Measurements from ENCODE around the gene ABCA10. TPM values are rescaled to one million over a fixed set of nuclear protein-coding genes. Genes with fewer than 3 reads are reported as not detected.
"Not testable (repeated sequence)": the region's sequence is repeated elsewhere in the genome, so short reads cannot be mapped to it uniquely, and the experiment has no call there.

The ABCA10 gene
- total RNA-seq, 1 experiment from 2014 or later: 18.3 TPM

- H3K4me1 Mint-ChIP-seq (ENCODE audit: insufficient read depth, unreplicated experiment): no peaks in the 10 kb centered on the region
- intact Hi-C loops (cut with micrococcal nuclease): no loop called here
- BruUV-seq (replicated peaks): no TSS peak
- no peak overlapping the region for H3K4me3 Mint-ChIP-seq (ENCODE audit: unreplicated experiment)
- DNase-seq (ENCODE audit: unreplicated experiment): no peak
- ChIA-PET CTCF (interaction anchor here (0.7 kb wide), 1 partner anchor 430 kb away, joined by 3 read pairs; no protein-coding TSS in a partner anchor), POLR2A (interaction anchor here (0.8 to 1.8 kb wide), 2 partner anchors 19 to 67 kb away, joined by 4 read pairs; no protein-coding TSS in a partner anchor)
- H3K27ac Mint-ChIP-seq (ENCODE audit: low read depth, unreplicated experiment): no peak overlapping the region
- H3K9me3 Mint-ChIP-seq (ENCODE audit: unreplicated experiment): no peaks in the 10 kb centered on the region
- no peaks in the 10 kb centered on the region for H3K36me3 Mint-ChIP-seq (ENCODE audit: insufficient read depth, unreplicated experiment)
- H3K27me3 Mint-ChIP-seq (ENCODE audit: insufficient read depth, unreplicated experiment): no peaks in the 10 kb centered on the region
- TF ChIP-seq CTCF (IDR thresholded peaks at IDR 0.05; ENCODE audit: unreplicated experiment): no peak
Measured at GRCh38 chr17:69207151-69207550, 21.5 kb downstream of the ABCA10 start.

- H3K9me3 Mint-ChIP-seq (ENCODE audit: unreplicated experiment): no peaks in the 10 kb centered on the region
- TF ChIP-seq CTCF (IDR thresholded peaks at IDR 0.05; ENCODE audit: unreplicated experiment): no peak
- no peaks in the 10 kb centered on the region for H3K27me3 Mint-ChIP-seq (ENCODE audit: insufficient read depth, unreplicated experiment)
- ChIA-PET CTCF (no interaction called here), POLR2A (no interaction called here)
- no peak overlapping the region for H3K27ac Mint-ChIP-seq (ENCODE audit: low read depth, unreplicated experiment)
- intact Hi-C loops (cut with micrococcal nuclease): no loop called here
- H3K4me1 Mint-ChIP-seq (ENCODE audit: insufficient read depth, unreplicated experiment): no peaks in the 10 kb centered on the region
- H3K36me3 Mint-ChIP-seq (ENCODE audit: insufficient read depth, unreplicated experiment): no peaks in the 10 kb centered on the region
- DNase-seq (ENCODE audit: unreplicated experiment): no peak
- H3K4me3 Mint-ChIP-seq (ENCODE audit: unreplicated experiment): no peak overlapping the region
- no TSS peak for BruUV-seq (replicated peaks)
Measured at GRCh38 chr17:69198238-69198637, 30.4 kb downstream of the ABCA10 start.

- CTCF ChIA-PET: interaction anchor here (0.7 kb wide), 1 partner anchor 329 kb away, joined by 3 read pairs; no protein-coding TSS in a partner anchor
- POLR2A ChIA-PET; H3K9me3 Mint-ChIP-seq (ENCODE audit: unreplicated experiment); H3K27ac Mint-ChIP-seq (ENCODE audit: low read depth, unreplicated experiment); H3K4me3 Mint-ChIP-seq (ENCODE audit: unreplicated experiment); intact Hi-C loops (cut with micrococcal nuclease); BruUV-seq (replicated peaks); H3K36me3 Mint-ChIP-seq (ENCODE audit: insufficient read depth, unreplicated experiment); DNase-seq (ENCODE audit: unreplicated experiment); H3K27me3 Mint-ChIP-seq (ENCODE audit: insufficient read depth, unreplicated experiment); H3K4me1 Mint-ChIP-seq (ENCODE audit: insufficient read depth, unreplicated experiment): not testable (repeated sequence)
Measured at GRCh38 chr17:69196105-69196653, 32.4 kb downstream of the ABCA10 start.

- H3K27me3 Mint-ChIP-seq (ENCODE audit: insufficient read depth, unreplicated experiment): no peaks in the 10 kb centered on the region
- H3K4me1 Mint-ChIP-seq (ENCODE audit: insufficient read depth, unreplicated experiment): no peaks in the 10 kb centered on the region
- H3K27ac Mint-ChIP-seq (ENCODE audit: low read depth, unreplicated experiment): no peak overlapping the region
- no peak for TF ChIP-seq CTCF (IDR thresholded peaks at IDR 0.05; ENCODE audit: unreplicated experiment)
- intact Hi-C loops (cut with micrococcal nuclease): no loop called here
- no peak overlapping the region for H3K4me3 Mint-ChIP-seq (ENCODE audit: unreplicated experiment)
- no peak for DNase-seq (ENCODE audit: unreplicated experiment)
- BruUV-seq (replicated peaks): no TSS peak
- CTCF ChIA-PET: no interaction called here
- H3K36me3 Mint-ChIP-seq (ENCODE audit: insufficient read depth, unreplicated experiment): no peaks in the 10 kb centered on the region
- POLR2A ChIA-PET: interaction anchor here (1.2 kb wide), 1 partner anchor 163 kb away, joined by 3 read pairs; no protein-coding TSS in a partner anchor
- no peaks in the 10 kb centered on the region for H3K9me3 Mint-ChIP-seq (ENCODE audit: unreplicated experiment)
Measured at GRCh38 chr17:69192754-69193153, 35.9 kb downstream of the ABCA10 start.

GRCh38 chr17:69188796-69189195 lies 39.8 kb downstream of the ABCA10 start:
- no peak for DNase-seq (ENCODE audit: unreplicated experiment)
- CTCF ChIA-PET: no interaction called here
- Mint-ChIP-seq H3K27me3 (ENCODE audit: insufficient read depth, unreplicated experiment) (no peaks in the 10 kb centered on the region), H3K36me3 (ENCODE audit: insufficient read depth, unreplicated experiment) (no peaks in the 10 kb centered on the region), H3K9me3 (ENCODE audit: unreplicated experiment) (no peaks in the 10 kb centered on the region), H3K4me3 (ENCODE audit: unreplicated experiment) (no peak overlapping the region), H3K4me1 (ENCODE audit: insufficient read depth, unreplicated experiment) (no peaks in the 10 kb centered on the region), H3K27ac (ENCODE audit: low read depth, unreplicated experiment) (no peak overlapping the region)
- intact Hi-C loops (cut with micrococcal nuclease): no loop called here
- no peak for TF ChIP-seq CTCF (IDR thresholded peaks at IDR 0.05; ENCODE audit: unreplicated experiment)
- POLR2A ChIA-PET: interaction anchor here (0.6 kb wide), 1 partner anchor 674 kb away, joined by 3 read pairs; no protein-coding TSS in a partner anchor
- no TSS peak for BruUV-seq (replicated peaks)
